Measurements from ENCODE around the gene ADGRV1.

DNA sequence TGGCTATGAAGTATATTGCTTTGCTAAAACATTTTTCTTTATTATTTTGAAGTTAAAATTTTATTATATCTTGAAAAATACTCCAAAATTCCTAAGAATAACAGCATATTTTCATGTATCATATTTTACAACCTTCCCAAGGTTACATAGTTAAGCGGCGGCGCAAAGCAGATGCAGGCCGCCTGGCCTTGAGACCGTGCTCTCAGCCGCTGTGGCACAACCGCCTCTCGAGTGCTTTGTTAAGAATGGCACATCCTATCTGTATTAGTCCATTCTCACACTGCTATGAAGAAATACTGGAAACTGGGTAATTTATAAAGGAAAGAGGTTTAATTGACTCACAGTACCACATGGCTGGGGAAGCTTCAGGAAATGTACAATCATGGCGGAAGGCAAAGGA, 595.7 kb downstream of the ADGRV1 start:
- TF ChIP-seq CTCF (IDR thresholded peaks at IDR 0.05) (no peak), ZFX (IDR thresholded peaks at IDR 0.05; ENCODE audit: borderline replicate concordance) (no peak)

All from 22Rv1 (cell line).